Fibroblast of lung (primary cell): ENCODE data around the gene HTT.

ENCODE experiments used
- CTCF ChIP-seq, 2 donors: IDR thresholded peaks in 1 of 2; conservative IDR thresholded peaks in 1 of 2; 1 replicate in 1 of 2; 2 replicates in 1 of 2; pipeline ENCODE4 v1.5.1; 2011 to 2012; ENCODE audit warnings: low read length in 2 of 2, control low read depth in 1 of 2, inconsistent platforms in 1 of 2, low read depth in 1 of 2, mild to moderate bottlenecking in 1 of 2
- EZH2 ChIP-seq: IDR thresholded peaks from 2 replicates; pipeline ENCODE4 v1.5.1; 2012; ENCODE audit warnings: low read length, control low read depth, mild to moderate bottlenecking; ENCODE audit errors: missing control alignments

GRCh38 chr4:3250956-3251690, 176.6 kb downstream of the HTT start:
- TF ChIP-seq CTCF (conservative IDR thresholded peaks at IDR 0.05 in 1 of 2, IDR thresholded peaks at IDR 0.05 in 1 of 2; ENCODE audit: low read depth in 1 of 2, low read length in 2 of 2) = no peak
- TF ChIP-seq EZH2 = no peak
